Neural cell (in vitro differentiated cells): ENCODE results near the gene GSG1. TPM values are rescaled to one million over a fixed set of nuclear protein-coding genes. Genes with fewer than 3 reads are reported as not detected.

ENCODE experiments used
- H2AFZ ChIP-seq: fragments of 200-600, 300-800 bp; sonication (generic), shearing (Covaris generic); 2 replicates; pipeline ENCODE4 v1.6.0; 2014; ENCODE audit warnings: low read depth, mild to moderate bottlenecking, antibody characterized with exemption, low read length, moderate library complexity
- H3F3A ChIP-seq: fragments of 200-600 bp; shearing (Covaris generic); 2 replicates; pipeline ENCODE4 v1.6.1; 2016; ENCODE audit warnings: mild to moderate bottlenecking, moderate library complexity, mixed read lengths, antibody characterized with exemption, low read length; ENCODE audit not compliant: insufficient read depth, poor library complexity, severe bottlenecking
- H3K27ac ChIP-seq: fragments of 200-600, 300-800 bp; sonication (generic), shearing (Covaris generic); 2 replicates; pipeline ENCODE4 v1.5.1; 2014; ENCODE audit warnings: mild to moderate bottlenecking, low read length, moderate library complexity
- H3K27me3 ChIP-seq: fragments of 300-800, 200-600 bp; sonication (generic), shearing (Covaris generic); 2 replicates; pipeline ENCODE4 v1.6.0; 2014; ENCODE audit warnings: mild to moderate bottlenecking, low read depth, low read length, moderate library complexity; ENCODE audit not compliant: insufficient read depth
- H3K36me3 ChIP-seq: fragments of 300-800, 200-600 bp; sonication (generic), shearing (Covaris generic); 2 replicates; pipeline ENCODE4 v1.5.1; 2014; ENCODE audit warnings: mild to moderate bottlenecking, antibody characterized with exemption, low read length, moderate library complexity; ENCODE audit not compliant: insufficient read depth
- H3K4me2 ChIP-seq: fragments of 300-800, 200-600 bp; sonication (generic), shearing (Covaris generic); 2 replicates; pipeline ENCODE4 v1.6.0; 2014; ENCODE audit warnings: mild to moderate bottlenecking, low read length
- H3K4me3 ChIP-seq: fragments of 300-800, 200-600 bp; sonication (generic), shearing (Covaris generic); 2 replicates; pipeline ENCODE4 v1.5.1; 2014; ENCODE audit warnings: mild to moderate bottlenecking, low read length, moderate library complexity
- H3K79me2 ChIP-seq: fragments of 200-600 bp; shearing (Covaris generic); replicated peaks from 2 replicates; pipeline ENCODE4 v1.6.0; 2014; ENCODE audit warnings: mild to moderate bottlenecking, low read length, moderate library complexity; ENCODE audit not compliant: insufficient read depth
- H3K9ac ChIP-seq: fragments of 300-800, 200-600 bp; sonication (generic), shearing (Covaris generic); 2 replicates; pipeline ENCODE4 v1.6.1; 2016; ENCODE audit warnings: mild to moderate bottlenecking, low read length, mixed read lengths
- H3K9me2 ChIP-seq: fragments of 200-600 bp; shearing (Covaris generic); 2 replicates; pipeline ENCODE4 v1.6.1; 2016; ENCODE audit warnings: mild to moderate bottlenecking, low read length, mixed read lengths; ENCODE audit not compliant: insufficient read depth
- H3K9me3 ChIP-seq: fragments of 200-600, 300-800 bp; sonication (generic), shearing (Covaris generic); 2 replicates; pipeline ENCODE4 v1.6.1; 2016; ENCODE audit warnings: mild to moderate bottlenecking, mixed run types, low read length, moderate library complexity, mixed read lengths
- H4K20me1 ChIP-seq: fragments of 200-600 bp; shearing (Covaris generic); 2 replicates; pipeline ENCODE4 v1.6.1; 2016; ENCODE audit warnings: mild to moderate bottlenecking, mixed run types; ENCODE audit not compliant: insufficient read depth
- CTCF ChIP-seq: fragments of 450-650 bp; IDR thresholded peaks from 2 replicates; pipeline ENCODE4 v1.5.1; 2014; ENCODE audit warnings: antibody characterized with exemption, mild to moderate bottlenecking, moderate library complexity; ENCODE audit not compliant: poor library complexity, severe bottlenecking
- EP300 ChIP-seq: fragments of 450-650 bp; conservative IDR thresholded peaks from 2 replicates; pipeline ENCODE4 v1.6.1; 2014; ENCODE audit warnings: antibody characterized with exemption, mild to moderate bottlenecking, moderate library complexity; ENCODE audit not compliant: poor library complexity, severe bottlenecking
- EZH2 ChIP-seq: fragments of 200-600, 300-800 bp; shearing (Covaris generic), sonication (generic); IDR thresholded peaks from 2 replicates; pipeline ENCODE4 v1.6.1; 2014; ENCODE audit warnings: antibody characterized with exemption, low read length, borderline replicate concordance, mild to moderate bottlenecking; ENCODE audit not compliant: insufficient read depth, poor library complexity, severe bottlenecking
- MXI1 ChIP-seq: fragments of 450-650 bp; conservative IDR thresholded peaks from 2 replicates; pipeline ENCODE4 v1.6.1; 2014; ENCODE audit warnings: antibody characterized with exemption, mild to moderate bottlenecking; ENCODE audit not compliant: poor library complexity, severe bottlenecking
- POLR2AphosphoS5 ChIP-seq: IDR thresholded peaks from 2 replicates; pipeline ENCODE4 v1.6.1; 2012
- RAD21 ChIP-seq: fragments of 450-650 bp; conservative IDR thresholded peaks from 2 replicates; pipeline ENCODE4 v1.6.1; 2014; ENCODE audit warnings: antibody characterized with exemption, mild to moderate bottlenecking, moderate library complexity
- REST ChIP-seq: IDR thresholded peaks from 2 replicates; pipeline ENCODE4 v1.6.1; 2012; ENCODE audit warnings: borderline replicate concordance
- SMC3 ChIP-seq: fragments of 450-650 bp; conservative IDR thresholded peaks from 2 replicates; pipeline ENCODE4 v1.6.1; 2014; ENCODE audit warnings: antibody characterized with exemption, mild to moderate bottlenecking, moderate library complexity; ENCODE audit not compliant: poor library complexity
- TAF1 ChIP-seq: IDR thresholded peaks from 2 replicates; pipeline ENCODE4 v1.6.1; 2012; ENCODE audit warnings: low read depth
- polyA plus RNA-seq: library from polyadenylated mRNA; depleted of rRNA; stranded (reverse); fragments of >200 nt; gene quantifications from 2 replicates; pipeline ENCODE4 v1.2.3, GENCODE V29; 2014

Gene GSG1
- polyA plus RNA-seq, 1 donor from 2014 or later, result 0.17 TPM

GRCh38 chr12:13074396-13075117 is 28.9 kb downstream of the GSG1 start:
- no peak overlapping the region for H3K27ac ChIP-seq
- H2AFZ ChIP-seq, result no peak overlapping the region
- H3K79me2 ChIP-seq, result no peaks in the 10 kb centered on the region
- no peaks in the 10 kb centered on the region for H4K20me1 ChIP-seq
- H3K9ac ChIP-seq, result no peak overlapping the region
- no peaks in the 10 kb centered on the region for H3K9me3 ChIP-seq
- H3K36me3 ChIP-seq, result peaks cover 11% of the 10 kb centered on the region
- no peaks in the 10 kb centered on the region for H3K9me2 ChIP-seq
- H3F3A ChIP-seq, result no peaks in the 10 kb centered on the region
- no peak overlapping the region for H3K4me3 ChIP-seq
- H3K27me3 ChIP-seq, result no peaks in the 10 kb centered on the region
- H3K4me2 ChIP-seq, result no peak overlapping the region
- TF ChIP-seq POLR2AphosphoS5 (no peak), TAF1 (no peak), CTCF (no peak), SMC3 (no peak), MXI1 (no peak), EP300 (no peak), RAD21 (no peak), REST (no peak), EZH2 (no peak)

GRCh38 chr12:13073173-13073572 is 30.3 kb downstream of the GSG1 start:
- Histone ChIP-seq H3K4me2 (no peak overlapping the region), H3K9ac (no peak overlapping the region), H3K9me2 (no peaks in the 10 kb centered on the region), H3K27ac (no peak overlapping the region), H3K4me3 (no peak overlapping the region), H4K20me1 (no peaks in the 10 kb centered on the region), H3K36me3 (peaks cover 11% of the 10 kb centered on the region), H3K79me2 (no peaks in the 10 kb centered on the region), H3K9me3 (no peaks in the 10 kb centered on the region), H3K27me3 (no peaks in the 10 kb centered on the region), H3F3A (no peaks in the 10 kb centered on the region), H2AFZ (no peak overlapping the region)
- TF ChIP-seq MXI1 (no peak), CTCF (no peak), REST (no peak), RAD21 (no peak), SMC3 (no peak), POLR2AphosphoS5 (no peak), EP300 (no peak), EZH2 (no peak), TAF1 (no peak)
